ENCODE data around the gene C6orf62.
"Not testable (repeated sequence)": the region's sequence is repeated elsewhere in the genome, so short reads cannot be mapped to it uniquely, and the experiment has no call there.

The C6orf62 gene

GRCh38 chr6:24719125-24719971 is at the start of gene C6orf62:
Gene C6orf62 (minus strand): TSS chr6:24719154. CDS start chr6:24718668, 486 bp downstream.
- DNase-seq = peak in 7 of 51 donors; percentile 2 to 49 (median 25)

- no peak for DNase-seq
Measured at GRCh38 chr6:24768361-24768760, 49.4 kb upstream of the C6orf62 start.

- peak in 1 of 51 donors; percentile 9 for DNase-seq
Measured at GRCh38 chr6:24766680-24767462, 47.9 kb upstream of the C6orf62 start.

- not testable (repeated sequence) for DNase-seq
Measured at GRCh38 chr6:24765968-24766367, 47.0 kb upstream of the C6orf62 start.

GRCh38 chr6:24764833-24765828 is 46.2 kb upstream of the C6orf62 start:
- not testable (repeated sequence) for DNase-seq

GRCh38 chr6:24763578-24763977 is 44.6 kb upstream of the C6orf62 start:
- no peak for DNase-seq

GRCh38 chr6:24761851-24762250 is 42.9 kb upstream of the C6orf62 start:
- DNase-seq = no peak

GRCh38 chr6:24761193-24761835 is 42.4 kb upstream of the C6orf62 start:
- no peak for DNase-seq

GRCh38 chr6:24760210-24760609 is 41.3 kb upstream of the C6orf62 start:
- DNase-seq = no peak

GRCh38 chr6:24759718-24760117 is 40.8 kb upstream of the C6orf62 start:
- no peak for DNase-seq

- no peak for DNase-seq
Measured at GRCh38 chr6:24757611-24758010, 38.7 kb upstream of the C6orf62 start.

GRCh38 chr6:24755279-24755678 is 36.3 kb upstream of the C6orf62 start:
- DNase-seq = no peak

- not testable (repeated sequence) for DNase-seq
Measured at GRCh38 chr6:24754378-24754777, 35.4 kb upstream of the C6orf62 start.

- no peak for DNase-seq
Measured at GRCh38 chr6:24753545-24753944, 34.6 kb upstream of the C6orf62 start.

GRCh38 chr6:24752917-24753492 is 34.1 kb upstream of the C6orf62 start:
- no peak for DNase-seq

GRCh38 chr6:24752503-24752902 is 33.5 kb upstream of the C6orf62 start:
- no peak for DNase-seq

- not testable (repeated sequence) for DNase-seq
Measured at GRCh38 chr6:24750878-24751277, 31.9 kb upstream of the C6orf62 start.

- DNase-seq = no peak
Measured at GRCh38 chr6:24749297-24749696, 30.3 kb upstream of the C6orf62 start.

GRCh38 chr6:24744911-24745310 is 26.0 kb upstream of the C6orf62 start:
- DNase-seq = peak in 6 of 51 donors; percentile 4 to 15 (median 8)

GRCh38 chr6:24743944-24744335 is 25.0 kb upstream of the C6orf62 start:
- DNase-seq = no peak

All from hypothalamus (tissue), 51 donors.